Heart left ventricle (tissue), 16 donors: Measurements from ENCODE around the gene PHLDA2. TPM values are rescaled to one million over a fixed set of nuclear protein-coding genes. Genes with fewer than 3 reads are reported as not detected.

Experiments used
- ATAC-seq, 4 donors: fragments of 200-7000 bp; cut with Tn5 transposase; one replicate each; pipeline ENCODE4 v1.9.1; 2020 to 2022; ENCODE audit warnings: moderate library complexity in 4 of 4, mild to moderate bottlenecking in 3 of 4, moderate number of reproducible peaks in 1 of 4
- DNase-seq, 5 donors: peaks; one replicate each; pipeline ENCODE4 v3.0.0-alpha.2; 2020
- H3K27ac ChIP-seq, 12 donors: fragments of 200-600 bp; sonication (generic) in 4 of 12; one replicate each; pipeline versions ENCODE4 v1.5.0 to v1.8.0; 2016 to 2022; ENCODE audit warnings: mild to moderate bottlenecking in 2 of 12
- H3K27me3 ChIP-seq, 9 donors: fragments of 200-600 bp; sonication (generic) in 2 of 9; one replicate each; pipeline versions ENCODE4 v1.5.1 to v1.8.0; 2016 to 2022; ENCODE audit warnings: mild to moderate bottlenecking in 3 of 9
- H3K36me3 ChIP-seq, 9 donors: fragments of 200-600 bp; sonication (generic) in 2 of 9; one replicate each; pipeline versions ENCODE4 v1.5.0 to v1.8.0; 2018 to 2022; ENCODE audit warnings: mild to moderate bottlenecking in 2 of 9
- H3K4me1 ChIP-seq, 12 donors: fragments of 200-600 bp; sonication (generic) in 4 of 12; one replicate each; pipeline versions ENCODE4 v1.5.0 to v1.8.0; 2016 to 2022; ENCODE audit warnings: mild to moderate bottlenecking in 3 of 12
- H3K4me3 ChIP-seq, 12 donors: fragments of 200-600 bp; sonication (generic) in 4 of 12; one replicate each; pipeline versions ENCODE4 v1.5.0 to v1.8.0; 2017 to 2022; ENCODE audit warnings: mild to moderate bottlenecking in 9 of 12, moderate library complexity in 4 of 12
- H3K9me3 ChIP-seq, 12 donors: fragments of 200-600 bp; sonication (generic) in 4 of 12; one replicate each; pipeline versions ENCODE4 v1.5.0 to v1.8.0; 2016 to 2022; ENCODE audit warnings: mild to moderate bottlenecking in 1 of 12
- POLR2A ChIP-seq, 2 donors: fragments of 450-650 bp; IDR thresholded peaks; one replicate each; pipeline ENCODE4 v1.6.1; 2017; ENCODE audit warnings: antibody characterized with exemption in 2 of 2, mild to moderate bottlenecking in 2 of 2, moderate library complexity in 2 of 2
- WGBS, 4 donors: extraction: QIAGEN DNeasy Blood & Tissue Kit in 2 of 4; methylation state at CpG; one replicate each; pipeline versions ENCODE4 v1.1.5 to v1.1.7; 2013 to 2018; 5-methylcytosine and 5-hydroxymethylcytosine counted together
- intact Hi-C, 10 donors: fragments of 100-400 bp; cut with DNase I; formaldehyde crosslinking; loops; one replicate each; pipeline versions ENCODE4 v1.11.1 to v1.14.2; 2022
- polyA plus RNA-seq, 2 donors: library from polyadenylated mRNA; stranded (reverse); fragments of 200-250 nt; gene quantifications; one replicate each; pipeline ENCODE4 v1.2.3, GENCODE V29; 2013
- total RNA-seq, 9 donors: library from RNA; depleted of rRNA in 2 of 9; stranded (reverse); fragments of >200 nt in 2 of 9; fragmentation: NEBNext Ultra II Directional in 3 of 9; extraction: Animal tissue kit (Norgen Biotek cat#: 25700) in 3 of 9; gene quantifications; one replicate each; pipeline versions ENCODE4 v1.1.0 to v1.2.4, GENCODE V29; 2016 to 2023
- TF ChIP-seq, protein P1 (sequence below), 12 donors: fragments of 200-600 bp; sonication (generic) in 4 of 12; IDR thresholded peaks; one replicate each; pipeline versions ENCODE4 v1.5.0 to v1.8.0; 2018 to 2022; ENCODE audit warnings: antibody characterized with exemption in 12 of 12, mild to moderate bottlenecking in 5 of 12
- donor health status: ischemic (EF 13 %, LVEDD 7.1; RV severe dilation, severe dysfunction).
- donor health status: healthy with polysubstance abuse.
- donor health status: DM: no; HTN: yes; CAD: no.
- donor health status: DM: no; HTN: no; CAD: no.
- donor health status: ischemic (EF 25% LVEDD 6.9; RV normal size, moderate dysfunction).
- donor health status: ischemic (EF 25% LVEDD 5.7; RV mildly dilated, moderate dysfunction).
- donor health status: healthy.
- donor health status: DM: yes; HTN: yes; CAD: no.
- donor health status: ischemic (EF 35%, LVEDD 5.7; RV mildly dilated, moderate dysfunction).
- donor health status: nonischemic (EF 11% LVEDD 7.7; RV severe dilation, severe dysfunction).
- donor health status: DM: yes; HTN: yes; CAD: no.
- donor health status: PGD.
- donor health status: ischemic (EF 29% LVEDD 5.4; RV normal size, mild dysfunction).
- donor health status: nonischemic (EF 23%, LVEDD 6.1; RV moderate dilation, normal function).

The PHLDA2 gene
- total and polyA plus RNA-seq, 11 donors: 0.40 to 9.2 (median 1.0) TPM; not detected in 2

DNA sequence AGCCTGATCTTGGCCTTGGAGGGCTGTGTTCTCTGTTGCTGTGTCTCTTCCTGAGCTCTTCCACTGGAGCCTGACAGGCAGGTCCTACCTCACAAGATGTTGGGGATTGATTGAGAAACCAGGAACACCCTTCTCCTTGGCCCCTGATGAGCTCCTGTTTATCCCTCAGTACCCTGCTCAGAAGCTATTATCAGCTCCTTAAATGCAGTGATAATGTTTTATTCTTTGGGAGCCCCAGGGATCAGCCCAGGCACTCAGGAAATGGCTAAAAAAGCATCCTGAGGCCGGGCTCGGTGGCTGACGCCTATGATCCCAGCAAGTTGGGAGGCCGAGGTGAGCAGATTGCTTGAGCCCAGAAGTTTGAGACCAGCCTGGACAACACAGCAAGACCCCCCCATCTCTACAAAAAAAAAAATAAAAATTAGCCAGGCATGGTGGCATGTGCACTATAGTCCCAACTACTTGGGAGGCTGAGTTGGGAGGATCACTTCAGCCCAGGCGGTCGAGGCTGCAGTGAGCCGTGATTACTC is 4.9 kb upstream of the PHLDA2 start:
- intact Hi-C loops: no loop called here
- no peak overlapping the region for H3K4me3 ChIP-seq
- H3K9me3 ChIP-seq: peaks cover 0 to 15% (median 9%) of the 10 kb centered on the region in 12 donors
- H3K27me3 ChIP-seq: peaks cover 3 to 16% (median 8%) of the 10 kb centered on the region in 9 donors
- ATAC-seq: no peak
- peaks cover 2 to 28% (median 10%) of the 10 kb centered on the region in 12 donors for H3K4me1 ChIP-seq
- 81 to 93% (median 82%) methylated on average over 7 of the region's 7 CpGs for WGBS, 4 donors
- DNase-seq: no peak
- H3K27ac ChIP-seq: no peak overlapping the region
- TF ChIP-seq, protein P1, sequence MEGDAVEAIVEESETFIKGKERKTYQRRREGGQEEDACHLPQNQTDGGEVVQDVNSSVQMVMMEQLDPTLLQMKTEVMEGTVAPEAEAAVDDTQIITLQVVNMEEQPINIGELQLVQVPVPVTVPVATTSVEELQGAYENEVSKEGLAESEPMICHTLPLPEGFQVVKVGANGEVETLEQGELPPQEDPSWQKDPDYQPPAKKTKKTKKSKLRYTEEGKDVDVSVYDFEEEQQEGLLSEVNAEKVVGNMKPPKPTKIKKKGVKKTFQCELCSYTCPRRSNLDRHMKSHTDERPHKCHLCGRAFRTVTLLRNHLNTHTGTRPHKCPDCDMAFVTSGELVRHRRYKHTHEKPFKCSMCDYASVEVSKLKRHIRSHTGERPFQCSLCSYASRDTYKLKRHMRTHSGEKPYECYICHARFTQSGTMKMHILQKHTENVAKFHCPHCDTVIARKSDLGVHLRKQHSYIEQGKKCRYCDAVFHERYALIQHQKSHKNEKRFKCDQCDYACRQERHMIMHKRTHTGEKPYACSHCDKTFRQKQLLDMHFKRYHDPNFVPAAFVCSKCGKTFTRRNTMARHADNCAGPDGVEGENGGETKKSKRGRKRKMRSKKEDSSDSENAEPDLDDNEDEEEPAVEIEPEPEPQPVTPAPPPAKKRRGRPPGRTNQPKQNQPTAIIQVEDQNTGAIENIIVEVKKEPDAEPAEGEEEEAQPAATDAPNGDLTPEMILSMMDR (IDR thresholded peaks at IDR 0.05): no peak
- no peak for TF ChIP-seq POLR2A (IDR thresholded peaks at IDR 0.05)
- no peaks in the 10 kb centered on the region for H3K36me3 ChIP-seq

DNA sequence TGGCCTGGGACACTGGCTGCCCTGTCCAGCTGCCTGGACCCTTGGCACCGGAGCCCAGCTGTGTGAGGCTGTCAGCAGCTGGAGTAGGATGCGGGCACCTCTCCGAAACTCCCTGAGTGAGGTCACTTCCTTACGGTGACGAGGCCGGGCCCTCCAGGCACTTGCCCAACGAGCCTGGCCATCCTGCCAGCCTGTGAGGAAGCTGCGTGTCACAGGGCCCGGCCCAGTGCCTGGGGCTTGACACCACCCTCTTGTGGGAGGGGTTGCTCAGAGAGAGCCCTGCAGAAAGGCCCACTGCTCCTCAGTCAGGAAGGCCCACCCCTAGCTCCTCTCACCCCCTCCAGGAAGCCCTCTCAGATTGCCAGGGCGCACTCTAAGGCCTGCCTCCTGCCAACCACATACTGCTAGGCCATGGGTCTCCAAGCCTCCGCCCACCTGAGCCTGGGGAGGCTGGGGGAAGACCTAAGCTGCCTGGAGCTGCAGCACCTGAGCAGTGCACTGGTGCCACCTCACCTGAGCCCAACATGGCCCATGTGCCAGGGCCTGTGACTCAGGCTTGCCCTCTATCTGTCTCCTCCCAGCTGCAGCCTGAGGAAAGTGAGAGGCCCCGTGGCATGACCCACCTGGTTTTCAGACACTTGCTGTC is 4.3 kb upstream of the PHLDA2 start:
- no peak overlapping the region for H3K4me3 ChIP-seq
- H3K27me3 ChIP-seq: peaks cover 7 to 22% (median 12%) of the 10 kb centered on the region in 9 donors
- intact Hi-C loops: no loop called here
- H3K4me1 ChIP-seq: peaks cover 4 to 34% (median 14%) of the 10 kb centered on the region in 12 donors
- no peaks in the 10 kb centered on the region for H3K36me3 ChIP-seq
- DNase-seq (peak in 4 of 5 donors; percentile 60 to 87 (median 80)), ATAC-seq (peak in 3 of 4 donors; percentile 36 to 69 (median 69))
- WGBS, 4 donors: 43 to 61% (median 54%) methylated on average over 9 to 12 of the region's 12 CpGs
- peaks cover 0 to 10% (median 7%) of the 10 kb centered on the region in 12 donors for H3K9me3 ChIP-seq
- peak overlapping the region in 1 of 12 donors; percentile 49 for H3K27ac ChIP-seq
- TF ChIP-seq, protein P1 (IDR thresholded peaks at IDR 0.05): no peak
- TF ChIP-seq POLR2A (IDR thresholded peaks at IDR 0.05): no peak

DNA sequence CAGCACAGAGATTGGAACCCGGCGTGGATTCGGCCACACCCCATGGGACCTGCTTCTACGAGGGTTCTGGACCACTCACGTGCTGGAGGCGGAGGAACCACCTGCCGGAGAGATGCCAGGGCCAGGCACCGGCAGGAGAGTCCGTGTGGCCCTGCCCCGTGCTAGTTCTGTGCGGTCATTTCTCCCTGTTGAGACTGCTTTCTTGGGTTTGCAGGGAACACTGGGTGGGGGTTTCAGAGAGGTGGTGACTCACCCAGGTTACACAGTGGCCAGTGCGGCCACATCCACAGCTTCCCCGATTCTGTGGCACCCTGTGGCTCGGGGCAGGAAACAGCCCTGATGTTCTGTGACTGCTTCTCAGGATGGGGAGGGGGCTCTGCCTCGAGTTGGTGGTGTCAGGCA is 3.6 kb upstream of the PHLDA2 start:
- Histone ChIP-seq H3K9me3 (peaks cover 0 to 9% (median 5%) of the 10 kb centered on the region in 12 donors), H3K4me3 (no peak overlapping the region), H3K4me1 (peaks cover 4 to 40% (median 17%) of the 10 kb centered on the region in 12 donors), H3K27ac (peak overlapping the region in 1 of 12 donors; percentile 49), H3K27me3 (peaks cover 7 to 29% (median 17%) of the 10 kb centered on the region in 9 donors), H3K36me3 (no peaks in the 10 kb centered on the region)
- DNase-seq (peak in 3 of 5 donors; percentile 17 to 30 (median 19)), ATAC-seq (no peak)
- WGBS, 4 donors: 61 to 74% (median 64%) methylated on average over 13 to 15 of the region's 15 CpGs
- intact Hi-C loops: no loop called here
- TF ChIP-seq, protein P1 (IDR thresholded peaks at IDR 0.05): no peak
- no peak for TF ChIP-seq POLR2A (IDR thresholded peaks at IDR 0.05)
